ENCODE results near the gene TAGAP.
"Not testable (repeated sequence)": the region's sequence is repeated elsewhere in the genome, so short reads cannot be mapped to it uniquely, and the experiment has no call there.

TAGAP gene

GRCh38 chr6:159036673-159037072 lies 8.1 kb downstream of the TAGAP start:
- ChIA-PET POLR2A (no interaction called here), CTCF (interaction anchor here (2.1 to 2.5 kb wide), 3 partner anchors 28 to 74 kb away, joined by 5 to 12 read pairs (median 7); no protein-coding TSS in a partner anchor)
- H3K4me3 ChIP-seq (ENCODE audit: low read depth, low read length), result no peak overlapping the region
- no peak for TF ChIP-seq CTCF (IDR thresholded peaks at IDR 0.05; ENCODE audit: insufficient read depth, low read length, missing control alignments)
- no peak for DNase-seq (ENCODE audit: low read depth, low spot score)

- no peak for DNase-seq (ENCODE audit: low read depth, low spot score)
- H3K4me3 ChIP-seq (ENCODE audit: low read depth, low read length), result no peak overlapping the region
- ChIA-PET POLR2A (no interaction called here), CTCF (interaction anchor here (0.9 to 2.5 kb wide), 3 partner anchors 27 to 74 kb away, joined by 3 to 12 read pairs (median 5); no protein-coding TSS in a partner anchor)
- no peak for TF ChIP-seq CTCF (IDR thresholded peaks at IDR 0.05; ENCODE audit: insufficient read depth, low read length, missing control alignments)
Observed at GRCh38 chr6:159035891-159036290, 8.9 kb downstream of the TAGAP start.

- no peak overlapping the region for H3K4me3 ChIP-seq (ENCODE audit: low read depth, low read length)
- CTCF ChIA-PET, result interaction anchor here (0.9 to 1.7 kb wide), 5 partner anchors 9 to 71 kb away, joined by 3 to 12 read pairs (median 5); no protein-coding TSS in a partner anchor
- no peak for TF ChIP-seq CTCF (IDR thresholded peaks at IDR 0.05; ENCODE audit: insufficient read depth, low read length, missing control alignments)
- POLR2A ChIA-PET, result no interaction called here
- no peak for DNase-seq (ENCODE audit: low read depth, low spot score)
Observed at GRCh38 chr6:159033160-159034049, 11.4 kb downstream of the TAGAP start.

GRCh38 chr6:159031846-159032245 lies 12.9 kb downstream of the TAGAP start:
- no peak overlapping the region for H3K4me3 ChIP-seq (ENCODE audit: low read depth, low read length)
- no peak for DNase-seq (ENCODE audit: low read depth, low spot score)
- TF ChIP-seq CTCF (IDR thresholded peaks at IDR 0.05; ENCODE audit: insufficient read depth, low read length, missing control alignments), result no peak
- CTCF ChIA-PET, result interaction anchor here (0.9 to 1.7 kb wide), 2 partner anchors 9 to 72 kb away, joined by 3 to 7 read pairs; no protein-coding TSS in a partner anchor
- POLR2A ChIA-PET, result no interaction called here

- CTCF ChIA-PET, result no interaction called here
- no peak overlapping the region for H3K4me3 ChIP-seq (ENCODE audit: low read depth, low read length)
- POLR2A ChIA-PET, result interaction anchor here (0.6 kb wide), 1 partner anchor 232 kb away, joined by 3 read pairs; no protein-coding TSS in a partner anchor
- no peak for TF ChIP-seq CTCF (IDR thresholded peaks at IDR 0.05; ENCODE audit: insufficient read depth, low read length, missing control alignments)
- no peak for DNase-seq (ENCODE audit: low read depth, low spot score)
Observed at GRCh38 chr6:159030168-159030567, 14.6 kb downstream of the TAGAP start.

GRCh38 chr6:159025224-159025623 lies 19.6 kb downstream of the TAGAP start:
- CTCF ChIA-PET, result interaction anchor here (1.0 kb wide), 1 partner anchor 18 kb away, joined by 4 read pairs; no protein-coding TSS in a partner anchor
- DNase-seq (ENCODE audit: low read depth, low spot score); POLR2A ChIA-PET; H3K4me3 ChIP-seq (ENCODE audit: low read depth, low read length): not testable (repeated sequence)

Measured in AG04449 (cell line).